Hepatocyte (in vitro differentiated cells): Measurements from ENCODE around the gene SCIMP.
"Not testable (repeated sequence)": the region's sequence is repeated elsewhere in the genome, so short reads cannot be mapped to it uniquely, and the experiment has no call there.

ENCODE experiments used
- CTCF ChIP-seq: fragments of 200-600 bp; sonication (generic); IDR thresholded peaks from 2 replicates; pipeline ENCODE4 v1.5.1; 2016; ENCODE audit warnings: antibody characterized with exemption, mild to moderate bottlenecking; ENCODE audit not compliant: poor library complexity
- EZH2 ChIP-seq: fragments of 200-600 bp; sonication (generic); IDR thresholded peaks from 2 replicates; pipeline ENCODE4 v1.6.1; 2016; ENCODE audit warnings: antibody characterized with exemption, mild to moderate bottlenecking, borderline replicate concordance
- EZH2phosphoT487 ChIP-seq: fragments of 200-600 bp; sonication (generic); IDR thresholded peaks from one replicate; pipeline ENCODE4 v1.6.1; 2018; ENCODE audit warnings: antibody characterized with exemption, mild to moderate bottlenecking, low read depth, moderate library complexity; ENCODE audit not compliant: unreplicated experiment, severe bottlenecking

- TF ChIP-seq EZH2, CTCF, EZH2phosphoT487: not testable (repeated sequence)
Measured at GRCh38 chr17:5217562-5217961, 17.1 kb downstream of the SCIMP start.
